Effector memory CD4-positive, alpha-beta T cell (primary cell): ENCODE results near the gene VANGL1.

Source experiments
- DNase-seq, 3 donors: peaks; one replicate each; pipeline ENCODE4 v3.0.0-alpha.2; 2020
- H3K27ac ChIP-seq: 2 replicates; pipeline ENCODE4 v1.7.0; 2013; ENCODE audit warnings: mild to moderate bottlenecking, low read length, moderate library complexity; ENCODE audit not compliant: insufficient read depth, poor library complexity, severe bottlenecking
- H3K27me3 ChIP-seq: replicated peaks from 2 replicates; pipeline ENCODE4 v1.7.0; 2013; ENCODE audit warnings: mild to moderate bottlenecking, low read length; ENCODE audit not compliant: insufficient read depth, control insufficient read depth, poor library complexity, severe bottlenecking
- H3K36me3 ChIP-seq: 2 replicates; pipeline ENCODE4 v1.7.0; 2013; ENCODE audit warnings: mild to moderate bottlenecking, low read length, moderate library complexity; ENCODE audit not compliant: control insufficient read depth, insufficient read depth
- H3K4me1 ChIP-seq: 2 replicates; pipeline ENCODE4 v1.7.0; 2013; ENCODE audit warnings: low read length, mild to moderate bottlenecking; ENCODE audit not compliant: control insufficient read depth, insufficient read depth, poor library complexity, severe bottlenecking
- H3K4me3 ChIP-seq: 2 replicates; pipeline ENCODE4 v1.7.0; 2013; ENCODE audit warnings: low read length, low read depth, mild to moderate bottlenecking; ENCODE audit not compliant: insufficient read depth, poor library complexity, severe bottlenecking
- H3K9me3 ChIP-seq: 2 replicates; pipeline ENCODE4 v1.7.0; 2013; ENCODE audit warnings: mild to moderate bottlenecking, low read length, moderate library complexity; ENCODE audit not compliant: control insufficient read depth

The VANGL1 gene

GRCh38 chr1:115666206-115666605, 24.4 kb downstream of the VANGL1 start:
- no peaks in the 10 kb centered on the region for H3K4me1 ChIP-seq
- no peaks in the 10 kb centered on the region for H3K9me3 ChIP-seq
- H3K4me3 ChIP-seq, result no peak overlapping the region
- H3K27me3 ChIP-seq, result no peaks in the 10 kb centered on the region
- no peaks in the 10 kb centered on the region for H3K36me3 ChIP-seq
- no peak overlapping the region for H3K27ac ChIP-seq
- no peak for DNase-seq

DNA sequence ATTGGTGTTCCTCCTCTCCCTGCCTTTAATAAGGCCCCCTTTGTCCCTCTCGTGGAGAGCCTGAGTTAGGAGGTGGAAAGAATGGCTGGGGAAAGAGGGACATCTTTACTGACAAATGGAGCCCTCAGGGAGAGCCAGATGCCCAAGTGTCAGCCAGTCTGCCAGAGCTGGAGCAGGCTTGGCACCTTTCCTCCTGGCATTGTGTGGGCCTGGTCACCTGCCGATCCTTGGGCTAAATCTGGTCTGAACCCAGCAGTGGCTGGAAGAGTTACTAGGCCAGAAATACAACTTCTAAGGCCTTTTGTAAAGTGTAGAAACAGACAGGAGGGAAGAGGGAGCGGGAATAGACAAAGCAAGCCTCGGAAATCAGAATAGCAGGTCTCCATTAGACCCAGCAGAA, 24.9 kb downstream of the VANGL1 start:
- no peaks in the 10 kb centered on the region for H3K27me3 ChIP-seq
- H3K4me1 ChIP-seq, result no peaks in the 10 kb centered on the region
- no peak overlapping the region for H3K4me3 ChIP-seq
- no peaks in the 10 kb centered on the region for H3K36me3 ChIP-seq
- no peak overlapping the region for H3K27ac ChIP-seq
- no peak for DNase-seq
- no peaks in the 10 kb centered on the region for H3K9me3 ChIP-seq

- DNase-seq, result no peak
- Histone ChIP-seq H3K27me3 (no peaks in the 10 kb centered on the region), H3K4me3 (no peak overlapping the region), H3K36me3 (no peaks in the 10 kb centered on the region), H3K27ac (no peak overlapping the region), H3K9me3 (no peaks in the 10 kb centered on the region), H3K4me1 (no peaks in the 10 kb centered on the region)
Observed at GRCh38 chr1:115668579-115668978, 26.8 kb downstream of the VANGL1 start.

DNA sequence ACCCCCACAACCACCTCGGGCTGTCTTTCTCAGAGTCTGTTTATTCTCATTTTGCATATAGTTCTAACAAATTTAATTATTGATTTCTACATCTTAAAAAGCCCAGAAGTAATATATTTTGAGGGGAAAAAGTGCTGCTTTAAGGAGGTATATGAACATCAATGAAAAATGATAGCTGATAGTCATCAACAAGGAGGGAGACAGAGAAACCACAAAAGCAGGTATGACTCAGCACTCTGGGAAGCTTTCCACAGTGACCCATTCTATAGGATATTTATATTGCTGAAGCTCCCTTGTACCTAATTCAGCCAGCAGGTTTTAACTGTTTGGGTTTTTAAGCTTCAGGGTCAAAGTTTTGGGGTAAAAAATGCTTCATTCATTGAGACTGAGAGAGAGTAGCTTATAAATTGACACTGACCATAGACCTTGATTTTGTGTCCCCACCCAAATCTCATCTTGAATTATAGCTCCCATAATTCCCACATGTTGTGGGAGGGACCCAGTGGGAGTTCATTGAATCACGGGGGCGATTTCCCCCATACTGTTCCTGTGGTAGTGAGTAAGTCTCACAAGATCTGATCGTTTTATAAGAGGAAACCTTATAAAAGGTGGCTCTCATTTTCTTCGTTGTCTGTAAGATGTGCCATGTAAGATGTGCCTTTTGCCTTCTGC, 27.4 kb downstream of the VANGL1 start:
- Histone ChIP-seq H3K9me3 (no peaks in the 10 kb centered on the region), H3K36me3 (no peaks in the 10 kb centered on the region), H3K27ac (no peak overlapping the region), H3K4me1 (no peaks in the 10 kb centered on the region), H3K27me3 (no peaks in the 10 kb centered on the region), H3K4me3 (no peak overlapping the region)
- DNase-seq, result no peak

DNA sequence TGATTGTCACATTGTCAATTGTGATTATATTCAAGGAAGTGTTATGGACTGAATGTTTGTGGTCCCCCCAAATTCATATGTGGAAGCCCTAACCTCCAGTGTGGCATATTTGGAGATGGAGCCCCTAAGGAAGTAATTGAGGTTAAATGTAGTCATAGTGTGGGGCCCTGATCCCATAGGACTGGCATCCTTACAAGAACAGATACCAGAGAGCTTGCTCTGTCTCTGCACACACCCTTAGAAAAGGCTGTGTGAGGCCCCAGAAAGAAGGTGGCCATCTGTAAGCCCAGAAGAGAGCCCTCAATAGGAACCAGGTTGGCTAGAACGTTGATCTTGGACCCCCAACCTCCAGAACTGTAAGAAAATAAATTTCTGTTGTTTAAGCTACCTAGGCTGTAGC, 28.1 kb downstream of the VANGL1 start:
- H3K27ac ChIP-seq, result no peak overlapping the region
- H3K4me1 ChIP-seq, result no peaks in the 10 kb centered on the region
- no peak overlapping the region for H3K4me3 ChIP-seq
- no peaks in the 10 kb centered on the region for H3K36me3 ChIP-seq
- H3K9me3 ChIP-seq, result no peaks in the 10 kb centered on the region
- H3K27me3 ChIP-seq, result no peaks in the 10 kb centered on the region
- DNase-seq, result no peak

DNA sequence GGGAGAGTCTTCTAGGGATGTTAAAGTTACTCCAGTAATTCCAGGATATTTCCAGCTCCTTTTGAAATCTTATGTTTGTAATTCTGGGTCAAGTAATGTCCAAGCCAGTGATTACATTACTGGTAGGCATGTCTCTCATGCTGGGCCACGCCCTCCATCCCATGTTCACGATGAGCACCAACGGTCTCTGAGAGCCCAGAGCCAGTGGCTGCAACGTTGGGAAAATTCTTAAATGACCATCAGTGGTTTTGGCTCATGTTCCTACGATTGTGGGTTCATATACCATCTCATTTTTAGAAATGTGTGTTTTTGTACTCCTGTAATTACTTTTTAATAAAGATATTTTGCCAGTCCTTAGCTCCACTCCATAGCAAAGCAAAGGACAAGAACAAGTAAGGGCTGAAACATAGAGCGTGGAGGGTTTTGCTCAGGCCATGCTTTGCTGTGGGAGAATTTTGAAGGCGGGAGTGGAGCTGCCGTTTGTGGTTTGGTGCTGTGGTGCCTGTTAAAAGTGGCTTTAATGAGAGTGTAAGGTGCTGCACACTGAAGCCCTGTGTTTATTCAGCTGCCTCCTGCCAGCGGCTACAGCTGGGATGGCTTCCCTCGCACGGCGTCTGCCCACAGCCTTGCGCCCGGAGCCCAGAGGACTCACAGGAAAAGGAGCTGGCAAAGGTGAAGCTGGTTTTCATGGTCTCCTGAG, 28.9 kb downstream of the VANGL1 start:
- no peaks in the 10 kb centered on the region for H3K36me3 ChIP-seq
- H3K4me3 ChIP-seq, result no peak overlapping the region
- no peaks in the 10 kb centered on the region for H3K4me1 ChIP-seq
- H3K9me3 ChIP-seq, result no peaks in the 10 kb centered on the region
- DNase-seq, result no peak
- H3K27ac ChIP-seq, result no peak overlapping the region
- H3K27me3 ChIP-seq, result no peaks in the 10 kb centered on the region

GRCh38 chr1:115671176-115671934, 29.6 kb downstream of the VANGL1 start:
- no peaks in the 10 kb centered on the region for H3K9me3 ChIP-seq
- no peaks in the 10 kb centered on the region for H3K4me1 ChIP-seq
- H3K27me3 ChIP-seq, result no peaks in the 10 kb centered on the region
- no peaks in the 10 kb centered on the region for H3K36me3 ChIP-seq
- H3K4me3 ChIP-seq, result no peak overlapping the region
- H3K27ac ChIP-seq, result no peak overlapping the region
- DNase-seq, result no peak

DNA sequence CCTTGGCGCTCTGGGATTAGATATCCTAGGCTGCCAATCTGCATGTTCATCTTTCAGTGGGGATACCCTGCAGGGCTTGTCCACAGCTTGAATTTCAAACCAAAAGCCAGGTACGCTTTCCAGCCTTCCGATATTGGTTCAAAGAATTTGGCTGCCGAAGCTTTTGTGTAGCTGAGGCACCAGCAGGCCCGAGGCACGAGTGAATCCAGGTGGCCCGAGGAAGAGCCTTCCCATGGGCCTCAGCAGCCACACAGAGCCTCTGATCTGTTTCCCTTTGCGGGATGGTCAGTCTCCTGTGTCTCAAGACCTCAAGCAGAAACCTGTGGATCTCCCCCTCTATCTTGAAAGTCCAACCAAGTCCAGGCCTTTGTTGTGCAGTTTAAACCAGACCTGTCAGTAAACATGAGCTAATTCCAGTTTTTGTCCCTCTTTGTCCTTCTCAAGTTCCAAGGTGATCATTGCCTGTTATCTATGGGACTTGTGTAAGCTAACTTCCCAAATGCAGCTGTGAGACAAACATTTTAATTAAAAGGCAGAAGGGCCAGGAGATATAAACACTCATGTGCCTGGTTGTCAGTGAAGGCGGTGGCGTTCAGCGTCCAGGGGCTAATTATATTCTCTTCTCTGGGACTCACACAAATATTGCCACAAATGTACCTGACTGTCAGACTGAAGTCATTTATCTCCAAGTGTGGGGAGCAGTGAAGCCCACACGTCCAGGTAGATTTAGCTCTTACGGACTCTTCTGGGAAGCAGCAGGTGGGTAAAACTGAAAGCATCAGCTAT, 30.6 kb downstream of the VANGL1 start:
- Histone ChIP-seq H3K27ac (no peak overlapping the region), H3K4me1 (no peaks in the 10 kb centered on the region), H3K4me3 (no peak overlapping the region), H3K27me3 (no peaks in the 10 kb centered on the region), H3K9me3 (no peaks in the 10 kb centered on the region), H3K36me3 (no peaks in the 10 kb centered on the region)
- no peak for DNase-seq

GRCh38 chr1:115676498-115677181, 34.9 kb downstream of the VANGL1 start:
- no peaks in the 10 kb centered on the region for H3K4me1 ChIP-seq
- no peak for DNase-seq
- no peaks in the 10 kb centered on the region for H3K36me3 ChIP-seq
- no peak overlapping the region for H3K4me3 ChIP-seq
- no peaks in the 10 kb centered on the region for H3K27me3 ChIP-seq
- no peaks in the 10 kb centered on the region for H3K9me3 ChIP-seq
- H3K27ac ChIP-seq, result no peak overlapping the region
